T-helper 2 cell treated with Interferon-gamma antibody and Interleukin-4, amounts not matched to agents 5 μg/mL and 100 μg/mL, for 36 hours (primary cell): ENCODE data around the gene TADA2B.

Experiments used
- DNase-seq: peaks from one replicate; pipeline ENCODE4 v3.0.0; 2021; ENCODE audit warnings: low spot score
- H3K27ac Mint-ChIP-seq: one replicate; pipeline ENCODE4 v1.8.0; 2021; ENCODE audit warnings: mild to moderate bottlenecking, mixed read lengths
- H3K27me3 Mint-ChIP-seq: one replicate; pipeline ENCODE4 v1.8.0; 2021; ENCODE audit warnings: low read depth, mixed read lengths
- H3K36me3 Mint-ChIP-seq: one replicate; pipeline ENCODE4 v1.8.0; 2021; ENCODE audit warnings: low read depth, mixed read lengths
- H3K4me1 Mint-ChIP-seq: one replicate; pipeline ENCODE4 v1.8.0; 2021; ENCODE audit warnings: low read depth, mixed read lengths
- H3K4me3 Mint-ChIP-seq: one replicate; pipeline ENCODE4 v1.8.0; 2022; ENCODE audit warnings: mild to moderate bottlenecking, moderate library complexity, mixed read lengths
- H3K9me3 Mint-ChIP-seq: one replicate; pipeline ENCODE4 v1.8.0; 2021; ENCODE audit warnings: mixed read lengths

Gene TADA2B

DNA sequence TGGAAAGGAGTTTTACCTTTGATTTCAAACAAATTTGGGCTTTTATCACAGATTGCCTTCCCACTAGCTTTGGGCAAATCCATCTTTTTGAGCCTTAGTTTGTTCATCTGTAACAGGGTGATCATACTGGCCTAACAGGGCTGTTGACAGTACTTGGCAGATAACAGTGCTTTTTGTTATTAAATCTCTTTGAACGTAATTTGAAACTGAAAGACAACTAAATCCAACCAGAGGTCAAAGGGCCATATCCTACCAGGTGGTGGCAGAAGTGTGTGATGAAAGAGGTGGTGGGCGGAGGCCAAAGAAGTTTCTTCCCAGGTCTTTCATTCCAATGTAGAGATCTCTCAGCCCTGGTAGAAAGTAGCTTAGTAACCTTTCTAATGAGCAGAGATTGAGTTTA is 35.2 kb upstream of the TADA2B start:
- Mint-ChIP-seq H3K36me3 (peaks cover 20% of the 10 kb centered on the region), H3K9me3 (no peaks in the 10 kb centered on the region), H3K27ac (no peak overlapping the region), H3K27me3 (no peaks in the 10 kb centered on the region), H3K4me1 (peaks cover 1% of the 10 kb centered on the region), H3K4me3 (no peak overlapping the region)
- DNase-seq: no peak

DNA sequence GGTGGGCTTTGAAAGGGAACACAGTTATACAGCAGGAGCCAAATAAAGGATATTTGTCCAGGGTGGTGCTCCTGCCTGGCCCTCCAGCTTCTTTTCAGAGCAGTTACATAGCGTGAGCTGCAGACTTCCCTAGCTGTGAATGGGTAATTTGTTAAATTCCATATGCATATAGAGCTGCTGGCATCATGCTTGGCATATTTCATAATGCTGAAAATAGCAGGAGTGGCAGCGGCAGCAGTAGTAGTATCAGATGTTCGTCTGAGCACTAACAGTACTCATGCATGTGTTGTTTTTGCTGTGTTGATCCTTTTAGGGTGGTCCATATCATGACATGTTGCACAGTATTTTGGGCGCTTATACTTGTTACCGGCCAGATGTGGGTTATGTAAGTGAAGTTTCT is 33.6 kb upstream of the TADA2B start:
- no peaks in the 10 kb centered on the region for H3K9me3 Mint-ChIP-seq
- no peak overlapping the region for H3K4me3 Mint-ChIP-seq
- DNase-seq: no peak
- peaks cover 28% of the 10 kb centered on the region for H3K36me3 Mint-ChIP-seq
- H3K27me3 Mint-ChIP-seq: no peaks in the 10 kb centered on the region
- H3K27ac Mint-ChIP-seq: no peak overlapping the region
- H3K4me1 Mint-ChIP-seq: peaks cover 4% of the 10 kb centered on the region

DNA sequence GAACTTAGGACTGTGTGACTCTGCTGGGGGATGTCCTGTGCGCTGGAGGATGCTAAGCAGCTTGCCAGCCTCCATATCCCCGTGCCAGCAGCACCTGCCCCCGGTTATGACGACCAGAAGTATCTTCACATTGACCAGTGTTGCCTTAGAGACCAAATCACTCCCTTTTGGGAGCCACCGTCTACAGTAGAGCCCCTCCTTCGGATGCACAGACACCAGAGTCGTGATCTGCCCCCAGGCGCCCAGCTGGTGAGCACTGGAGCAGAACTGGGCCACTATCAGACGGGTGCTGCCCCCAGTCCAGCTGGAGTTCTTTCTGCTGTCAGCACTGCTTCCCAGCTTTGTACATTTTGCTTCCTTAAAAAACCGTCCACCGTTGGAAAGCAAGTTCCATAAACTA is 30.0 kb upstream of the TADA2B start:
- no peak overlapping the region for H3K4me3 Mint-ChIP-seq
- no peak overlapping the region for H3K27ac Mint-ChIP-seq
- no peaks in the 10 kb centered on the region for H3K9me3 Mint-ChIP-seq
- no peak for DNase-seq
- H3K27me3 Mint-ChIP-seq: no peaks in the 10 kb centered on the region
- peaks cover 5% of the 10 kb centered on the region for H3K4me1 Mint-ChIP-seq
- H3K36me3 Mint-ChIP-seq: peaks cover 31% of the 10 kb centered on the region

DNA sequence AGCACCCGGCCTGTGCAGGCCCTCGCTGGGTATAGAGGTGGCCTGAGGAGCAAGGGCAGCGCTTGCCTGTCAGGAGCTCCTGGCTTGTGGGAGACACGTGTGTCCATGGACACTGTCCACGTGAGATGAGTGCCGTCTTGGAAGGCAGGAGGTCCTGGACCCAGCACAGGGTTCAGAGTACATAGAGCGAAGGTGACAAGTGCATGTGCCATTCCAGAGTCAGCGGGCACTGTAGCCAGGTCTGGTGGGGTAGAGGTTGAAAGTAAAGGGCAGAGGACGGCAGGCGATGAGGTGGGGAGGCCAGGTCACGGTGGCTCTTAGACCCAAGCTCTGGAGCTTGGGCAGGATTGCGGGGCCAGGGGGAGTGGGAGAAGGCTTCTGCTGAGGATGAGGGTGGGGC is 28.4 kb upstream of the TADA2B start:
- Mint-ChIP-seq H3K36me3 (peaks cover 28% of the 10 kb centered on the region), H3K27me3 (no peaks in the 10 kb centered on the region), H3K9me3 (no peaks in the 10 kb centered on the region), H3K27ac (no peak overlapping the region), H3K4me1 (peaks cover 5% of the 10 kb centered on the region), H3K4me3 (no peak overlapping the region)
- no peak for DNase-seq

- Mint-ChIP-seq H3K27ac (peak overlapping the region; percentile 13), H3K27me3 (no peaks in the 10 kb centered on the region), H3K4me1 (peaks cover 5% of the 10 kb centered on the region), H3K36me3 (peaks cover 28% of the 10 kb centered on the region), H3K9me3 (no peaks in the 10 kb centered on the region), H3K4me3 (no peak overlapping the region)
- no peak for DNase-seq
Observed at GRCh38 chr4:7015383-7016035, 27.7 kb upstream of the TADA2B start.

DNA sequence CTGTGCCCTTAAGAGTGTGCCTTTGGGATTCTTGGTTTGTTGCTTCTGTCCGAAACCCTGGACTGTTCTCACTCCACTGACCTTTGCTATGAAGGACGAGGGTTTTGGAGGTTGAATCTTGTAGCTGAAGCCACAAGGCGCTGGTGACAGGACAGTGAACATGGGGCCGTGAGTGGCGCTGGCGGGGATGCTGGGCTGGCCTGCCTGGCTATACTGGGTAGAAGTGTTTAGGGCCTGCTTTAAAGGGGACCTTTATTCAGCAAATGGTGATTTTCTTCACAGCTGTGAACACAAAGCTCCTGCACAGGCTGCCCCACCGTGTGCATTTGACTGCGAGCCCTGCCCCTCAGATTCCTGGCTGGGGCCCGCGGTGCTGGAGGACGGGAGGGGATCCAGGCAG is 27.1 kb upstream of the TADA2B start:
- Mint-ChIP-seq H3K9me3 (no peaks in the 10 kb centered on the region), H3K4me1 (peaks cover 5% of the 10 kb centered on the region), H3K27me3 (no peaks in the 10 kb centered on the region), H3K27ac (no peak overlapping the region), H3K4me3 (no peak overlapping the region), H3K36me3 (peaks cover 28% of the 10 kb centered on the region)
- DNase-seq: no peak

GRCh38 chr4:7016512-7016911 is 26.7 kb upstream of the TADA2B start:
- peaks cover 5% of the 10 kb centered on the region for H3K4me1 Mint-ChIP-seq
- no peak for DNase-seq
- H3K36me3 Mint-ChIP-seq: peaks cover 29% of the 10 kb centered on the region
- no peaks in the 10 kb centered on the region for H3K27me3 Mint-ChIP-seq
- no peak overlapping the region for H3K27ac Mint-ChIP-seq
- no peaks in the 10 kb centered on the region for H3K9me3 Mint-ChIP-seq
- no peak overlapping the region for H3K4me3 Mint-ChIP-seq

DNA sequence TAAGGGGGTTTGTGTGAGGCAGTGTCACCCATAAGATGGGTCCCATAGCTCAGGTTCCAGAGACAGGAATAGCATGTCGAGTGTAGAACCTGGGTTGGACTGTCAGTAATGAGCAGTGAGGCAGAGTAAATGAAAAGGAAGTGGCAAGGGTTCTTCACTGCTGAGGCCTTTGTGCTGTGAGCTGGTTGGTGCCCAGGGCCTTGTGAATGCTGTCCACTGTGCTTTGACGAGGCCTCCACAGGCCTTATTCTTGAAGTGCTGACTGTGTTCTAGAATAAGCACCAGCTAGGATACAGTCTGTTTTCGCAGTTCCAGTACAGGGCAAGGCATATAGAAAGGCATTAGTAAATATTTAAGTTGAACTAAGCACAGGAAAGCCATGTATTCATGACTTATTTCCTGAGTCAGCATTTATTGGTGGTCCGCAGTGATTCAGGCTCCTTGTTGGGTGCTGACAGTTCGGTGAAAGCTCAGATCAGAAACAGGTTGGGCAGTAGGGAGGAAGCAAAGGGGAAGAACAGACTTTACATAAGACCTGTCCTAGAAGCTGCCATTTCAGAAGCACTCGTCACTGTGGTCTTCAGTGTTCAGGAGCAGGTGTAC is 25.6 kb upstream of the TADA2B start:
- Mint-ChIP-seq H3K27me3 (no peaks in the 10 kb centered on the region), H3K9me3 (no peaks in the 10 kb centered on the region), H3K4me1 (peaks cover 5% of the 10 kb centered on the region), H3K4me3 (no peak overlapping the region), H3K36me3 (peaks cover 29% of the 10 kb centered on the region), H3K27ac (no peak overlapping the region)
- DNase-seq: no peak

DNA sequence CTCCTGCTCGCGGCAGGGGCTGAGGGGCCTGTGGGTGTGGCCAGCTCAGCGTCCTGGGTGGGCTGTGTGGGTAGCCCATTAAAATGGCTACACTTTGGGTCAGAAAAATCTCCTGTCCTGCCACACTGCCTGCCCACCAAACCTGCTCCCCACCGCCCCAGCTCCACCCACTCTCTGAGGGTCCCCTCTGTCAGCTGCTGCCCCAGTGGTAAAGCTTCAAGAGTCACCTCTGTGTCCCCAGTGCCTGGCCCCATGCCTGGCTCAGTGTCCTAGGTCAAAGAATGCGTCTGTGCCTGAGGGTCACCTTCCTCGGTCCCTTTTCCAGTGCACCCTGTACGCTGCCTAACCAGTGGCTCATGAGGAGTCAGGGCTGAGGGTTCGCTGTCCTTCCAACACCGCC is 24.9 kb upstream of the TADA2B start:
- Mint-ChIP-seq H3K4me3 (no peak overlapping the region), H3K9me3 (no peaks in the 10 kb centered on the region), H3K4me1 (peaks cover 5% of the 10 kb centered on the region), H3K27ac (no peak overlapping the region), H3K36me3 (peaks cover 27% of the 10 kb centered on the region), H3K27me3 (no peaks in the 10 kb centered on the region)
- DNase-seq: no peak

DNA sequence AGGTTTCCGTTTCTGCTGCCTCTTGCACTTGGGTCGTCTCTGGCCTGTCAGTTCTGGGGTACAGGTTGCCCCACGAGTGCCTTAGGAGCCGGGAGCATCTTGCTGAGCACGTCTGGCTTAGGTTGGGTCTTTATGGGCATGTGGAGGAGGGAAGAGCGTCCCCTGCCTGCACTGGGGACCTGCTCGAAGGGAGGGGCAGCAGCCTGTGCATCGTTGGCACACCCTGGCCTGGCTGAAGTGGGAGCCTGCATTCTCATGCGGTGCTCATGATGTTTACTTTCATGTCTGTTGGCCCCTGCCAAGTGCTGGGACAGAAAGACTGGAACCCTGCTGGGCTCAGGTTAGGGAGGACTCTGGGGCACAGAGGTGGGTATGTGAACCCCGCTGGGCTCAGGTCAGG is 23.8 kb upstream of the TADA2B start:
- peaks cover 3% of the 10 kb centered on the region for H3K4me1 Mint-ChIP-seq
- H3K4me3 Mint-ChIP-seq: no peak overlapping the region
- peaks cover 20% of the 10 kb centered on the region for H3K36me3 Mint-ChIP-seq
- H3K27ac Mint-ChIP-seq: no peak overlapping the region
- DNase-seq: no peak
- no peaks in the 10 kb centered on the region for H3K27me3 Mint-ChIP-seq
- H3K9me3 Mint-ChIP-seq: no peaks in the 10 kb centered on the region

DNA sequence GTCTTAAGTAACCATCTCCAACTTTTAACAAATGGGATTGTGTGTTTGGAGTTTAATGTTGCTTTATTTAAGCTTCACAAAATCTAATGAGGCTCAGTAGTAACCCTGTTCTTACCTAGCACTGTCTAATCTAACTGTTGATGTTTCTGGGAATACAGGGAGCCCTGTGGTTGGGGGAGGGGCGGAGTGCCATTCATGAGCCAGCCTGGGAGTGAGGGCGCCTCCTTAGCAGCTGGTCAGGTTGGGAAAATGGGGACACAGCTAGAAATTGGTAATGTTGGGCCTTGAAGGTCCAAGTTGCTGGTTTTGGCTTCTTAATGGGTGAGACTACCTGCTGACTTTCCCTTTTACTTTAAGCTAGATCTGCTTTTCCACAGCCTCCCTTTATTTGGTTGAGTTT is 22.9 kb upstream of the TADA2B start:
- Mint-ChIP-seq H3K4me3 (no peak overlapping the region), H3K27ac (no peak overlapping the region), H3K36me3 (peaks cover 11% of the 10 kb centered on the region), H3K9me3 (no peaks in the 10 kb centered on the region), H3K27me3 (no peaks in the 10 kb centered on the region), H3K4me1 (no peaks in the 10 kb centered on the region)
- no peak for DNase-seq

GRCh38 chr4:7020856-7021255 is 22.3 kb upstream of the TADA2B start:
- no peak for DNase-seq
- Mint-ChIP-seq H3K9me3 (no peaks in the 10 kb centered on the region), H3K27ac (no peak overlapping the region), H3K36me3 (peaks cover 10% of the 10 kb centered on the region), H3K27me3 (no peaks in the 10 kb centered on the region), H3K4me1 (no peaks in the 10 kb centered on the region), H3K4me3 (no peak overlapping the region)

GRCh38 chr4:7021355-7021754 is 21.8 kb upstream of the TADA2B start:
- H3K27ac Mint-ChIP-seq: no peak overlapping the region
- no peaks in the 10 kb centered on the region for H3K27me3 Mint-ChIP-seq
- H3K9me3 Mint-ChIP-seq: no peaks in the 10 kb centered on the region
- DNase-seq: no peak
- no peaks in the 10 kb centered on the region for H3K4me1 Mint-ChIP-seq
- H3K36me3 Mint-ChIP-seq: peaks cover 13% of the 10 kb centered on the region
- no peak overlapping the region for H3K4me3 Mint-ChIP-seq

DNA sequence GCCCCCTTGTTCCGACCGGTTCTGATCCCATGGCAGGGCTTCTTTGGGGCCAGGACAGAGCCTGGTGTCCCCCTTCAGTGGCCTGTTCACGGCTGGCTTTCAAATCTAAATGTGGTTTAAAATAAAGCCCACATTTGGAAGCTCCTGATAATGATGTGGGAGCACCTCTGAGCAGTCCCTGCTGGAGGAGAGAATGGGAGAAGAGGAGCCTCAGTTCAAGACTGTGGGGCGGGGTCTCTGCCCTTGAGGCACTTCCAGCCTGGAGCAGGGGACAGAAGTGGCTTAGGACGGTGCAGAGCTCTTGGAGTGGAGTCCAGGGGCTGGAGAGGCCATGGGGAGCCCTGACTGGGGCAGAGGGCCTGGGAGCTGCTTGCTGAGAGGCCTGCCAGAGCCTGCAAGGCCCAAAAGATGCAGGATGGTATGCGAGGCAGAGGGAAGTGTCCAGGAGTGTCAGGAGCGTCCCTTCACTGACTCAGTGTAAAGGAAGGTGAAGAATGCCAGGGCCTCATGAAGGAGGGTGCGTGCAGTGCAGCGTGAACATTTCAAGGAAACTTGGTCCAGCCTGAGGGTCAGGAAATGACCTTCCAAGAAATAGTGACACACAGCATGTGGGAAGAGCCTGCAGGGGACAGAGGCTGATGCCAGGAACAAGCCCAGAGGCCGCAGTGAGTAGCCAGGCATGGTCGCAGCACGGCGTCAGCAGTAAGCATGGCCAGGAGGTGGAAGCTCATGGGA is 21.1 kb upstream of the TADA2B start:
- H3K27ac Mint-ChIP-seq: no peak overlapping the region
- H3K9me3 Mint-ChIP-seq: no peaks in the 10 kb centered on the region
- no peak overlapping the region for H3K4me3 Mint-ChIP-seq
- no peaks in the 10 kb centered on the region for H3K4me1 Mint-ChIP-seq
- no peaks in the 10 kb centered on the region for H3K27me3 Mint-ChIP-seq
- H3K36me3 Mint-ChIP-seq: peaks cover 17% of the 10 kb centered on the region
- DNase-seq: no peak
